HepG2 (cell line): ENCODE data around the gene ANKZF1. TPM values are rescaled to one million over a fixed set of nuclear protein-coding genes. Genes with fewer than 3 reads are reported as not detected.

Experiments used
- ATF2 ChIP-seq: sonication (generic); formaldehyde crosslinking; IDR thresholded peaks from 2 replicates; pipeline ENCODE4 v1.4.0; 2020; ENCODE audit warnings: missing genetic modification reagents
- FOXP1 ChIP-seq, 2 experiments: fragments of 450-650 bp in 1 of 2; IDR thresholded peaks; 2 replicates each; pipeline ENCODE4 v1.6.1; 2017 to 2018; ENCODE audit warnings: antibody characterized with exemption in 1 of 2
- GABPB1 ChIP-seq: IDR thresholded peaks from 2 replicates; pipeline ENCODE4 v1.6.1; 2016; ENCODE audit warnings: mild to moderate bottlenecking, missing genetic modification reagents, moderate library complexity, missing compliant biosample characterization
- IRF1 ChIP-seq: sonication (generic); formaldehyde crosslinking; IDR thresholded peaks from 2 replicates; pipeline ENCODE4 v1.4.0; 2020; ENCODE audit warnings: low read depth, mild to moderate bottlenecking, missing genetic modification reagents
- KLF16 ChIP-seq, 2 experiments: sonication (generic) in 1 of 2; formaldehyde crosslinking in 1 of 2; IDR thresholded peaks; 2 replicates each; pipeline versions ENCODE4 v1.6.1 to v1.8.0; 2016 to 2023; ENCODE audit warnings: missing genetic modification reagents in 2 of 2, missing compliant biosample characterization in 1 of 2
- POGK ChIP-seq: sonication (generic); formaldehyde crosslinking; conservative IDR thresholded peaks from 2 replicates; pipeline ENCODE4 v1.8.0; 2022; ENCODE audit warnings: mild to moderate bottlenecking, moderate library complexity, missing genetic modification reagents
- RCOR2 ChIP-seq: IDR thresholded peaks from 2 replicates; pipeline ENCODE4 v1.6.1; 2016; ENCODE audit warnings: missing biosample characterization, missing genetic modification reagents
- SNAPC5 ChIP-seq: sonication (generic); formaldehyde crosslinking; IDR thresholded peaks from 2 replicates; pipeline ENCODE4 v1.8.1; 2023; ENCODE audit warnings: mild to moderate bottlenecking, missing genetic modification reagents, borderline replicate concordance
- ZBTB38 ChIP-seq: sonication (generic); formaldehyde crosslinking; IDR thresholded peaks from 2 replicates; pipeline ENCODE4 v1.5.1; 2020; ENCODE audit warnings: mild to moderate bottlenecking, missing genetic modification reagents
- ZNF460 ChIP-seq: sonication (generic); formaldehyde crosslinking; IDR thresholded peaks from 2 replicates; pipeline ENCODE4 v1.5.1; 2020; ENCODE audit warnings: missing genetic modification reagents, mild to moderate bottlenecking, borderline replicate concordance
- ZNF646 ChIP-seq: sonication (generic); formaldehyde crosslinking; IDR thresholded peaks from 2 replicates; pipeline ENCODE4 v1.9.0; 2021; ENCODE audit warnings: mild to moderate bottlenecking, missing genetic modification reagents
- ZNF792 ChIP-seq: IDR thresholded peaks from 2 replicates; pipeline ENCODE4 v1.6.1; 2016
- ZNF816 ChIP-seq: sonication (generic); formaldehyde crosslinking; IDR thresholded peaks from 2 replicates; pipeline ENCODE4 v1.8.0; 2022; ENCODE audit warnings: missing genetic modification reagents, mild to moderate bottlenecking, borderline replicate concordance
- polyA plus RNA-seq, 8 experiments: library from polyadenylated mRNA; depleted of rRNA in 3 of 8; stranded (reverse) in 7 of 8; unstranded in 1 of 8; fragments of >200 nt; fragmentation: Illumina TruSeq in 4 of 8; extraction: Trizol in 4 of 8; gene quantifications; 2 replicates each; pipeline versions ENCODE4 v1.2.1 to v1.2.3, GENCODE V29; 2011 to 2016; ENCODE audit warnings: low read depth in 4 of 8, missing spikeins in 1 of 8, mixed read lengths in 1 of 8; ENCODE audit not compliant: insufficient read depth in 1 of 8
- total RNA-seq, 5 experiments: library from RNA; depleted of rRNA; stranded (reverse); fragments of >200 nt; fragmentation: Illumina TruSeq; extraction: Trizol; gene quantifications; 2 replicates each; pipeline ENCODE4 v1.2.3, GENCODE V29; 2016; ENCODE audit warnings: low read depth in 1 of 5

The ANKZF1 gene
- total and polyA plus RNA-seq, 2 of the 13 experiments (the other 11 are each of a cell fraction or from before 2014, with no cell fraction given) = 25.3 to 128 TPM

- TF ChIP-seq RCOR2 (CRISPR knock-in tag) = peak; percentile 57; the same call in 1 of the 2 replicates
- no peak; the same call in 1 of the 2 replicates for TF ChIP-seq ZNF816 (CRISPR knock-in tag)
- TF ChIP-seq ZBTB38 (CRISPR knock-in tag) = peak; percentile 60
- TF ChIP-seq ZNF460 (CRISPR knock-in tag) = no peak; the same call in 1 of the 2 replicates
- peak; percentile 74 for TF ChIP-seq POGK (CRISPR knock-in tag)
- peak; percentile 79 for TF ChIP-seq ZNF792
- peak; percentile 24; the same call in 1 of the 2 replicates for TF ChIP-seq GABPB1 (CRISPR knock-in tag)
- peak; percentile 63 for TF ChIP-seq ATF2 (CRISPR knock-in tag)
- no peak for TF ChIP-seq FOXP1 (IDR thresholded peaks at IDR 0.05)
- TF ChIP-seq FOXP1 (CRISPR knock-in tag; IDR thresholded peaks at IDR 0.05) = peak; percentile 65
- TF ChIP-seq SNAPC5 = 0 out of 2 replicates have a peak, but pooled peaks have one; percentile 21
- TF ChIP-seq IRF1 (CRISPR knock-in tag) = no peak
- peak in 1 of 2 experiments; percentile 76; a peak in 2 of 4 replicates for TF ChIP-seq KLF16 (CRISPR knock-in tag; IDR thresholded peaks at IDR 0.05)
- TF ChIP-seq ZNF646 (CRISPR knock-in tag) = no peak
Measured at GRCh38 chr2:219207884-219208740, 21.5 kb upstream of the ANKZF1 start (continued).
